ENCODE data around the gene ZNF774.
A peak's percentile ranks its signal among the peaks of the same experiment; 100 is the strongest.
"Not testable (repeated sequence)": the region's sequence is repeated elsewhere in the genome, so short reads cannot be mapped to it uniquely, and the experiment has no call there.

ZNF774 gene

GRCh38 chr15:90388462-90389380 is 36.6 kb downstream of the ZNF774 start:
- peak; percentile 32 for DNase-seq (ENCODE audit: low read depth)

DNA sequence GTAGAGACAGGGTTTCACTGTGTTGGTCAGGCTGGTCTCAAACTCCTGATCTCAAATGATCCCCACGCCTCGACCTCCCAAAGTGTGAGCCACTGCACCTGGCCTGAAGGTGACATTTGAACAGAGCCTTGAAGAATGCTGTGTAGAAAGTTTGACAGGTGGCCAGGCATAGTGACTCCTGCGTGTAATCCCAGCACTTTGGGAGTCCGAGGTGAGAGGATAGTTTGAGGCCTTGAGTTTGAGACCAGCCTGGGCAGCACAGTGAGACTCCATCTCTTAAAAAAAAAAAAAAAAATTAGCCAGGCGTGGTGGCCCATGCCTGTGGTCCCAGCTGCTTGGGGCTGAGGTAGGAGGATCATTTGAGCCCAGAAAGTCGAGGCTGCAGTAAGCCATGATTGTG is 37.4 kb downstream of the ZNF774 start:
- no peak for DNase-seq (ENCODE audit: low read depth)

GRCh38 chr15:90393040-90393439 is 41.0 kb downstream of the ZNF774 start:
- DNase-seq (ENCODE audit: low read depth): no peak

- DNase-seq (ENCODE audit: low read depth): no peak
These were observed 42.0 kb downstream of the ZNF774 start for GRCh38 chr15:90394074-90394473.

DNA sequence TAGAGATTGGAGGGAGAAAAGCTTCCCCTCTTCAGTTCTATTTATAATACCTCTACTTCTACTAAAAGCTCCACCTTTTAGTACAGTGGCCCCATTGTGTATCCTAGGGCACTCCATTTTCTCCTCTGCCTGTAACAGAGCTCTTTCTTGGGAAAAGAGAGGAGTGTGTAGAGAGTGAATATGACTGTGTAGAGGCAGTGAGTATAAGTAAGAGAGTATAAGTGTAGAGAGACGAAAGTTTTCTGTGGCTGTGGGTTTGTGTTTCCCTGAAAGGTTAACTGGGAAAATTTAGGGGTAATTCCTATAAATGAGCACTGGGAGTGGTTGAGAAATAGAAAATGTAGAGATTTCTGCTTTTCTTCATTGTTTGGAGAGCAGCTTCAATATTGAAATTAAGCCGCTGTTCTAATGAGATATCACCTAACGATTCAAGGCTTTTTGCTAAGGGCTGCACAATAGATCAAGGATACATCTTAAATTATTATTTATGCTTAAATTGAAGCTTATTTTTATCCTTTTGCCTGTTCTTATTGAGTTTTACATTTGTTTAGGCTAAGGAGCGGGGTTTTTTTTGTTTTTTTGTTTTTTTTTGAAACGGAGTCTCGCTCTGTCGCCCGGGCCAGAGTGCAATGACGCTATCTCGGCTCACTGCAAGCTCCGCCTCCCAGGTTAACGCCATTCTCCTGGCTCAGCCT is 42.8 kb downstream of the ZNF774 start:
- DNase-seq (ENCODE audit: low read depth): no peak

DNA sequence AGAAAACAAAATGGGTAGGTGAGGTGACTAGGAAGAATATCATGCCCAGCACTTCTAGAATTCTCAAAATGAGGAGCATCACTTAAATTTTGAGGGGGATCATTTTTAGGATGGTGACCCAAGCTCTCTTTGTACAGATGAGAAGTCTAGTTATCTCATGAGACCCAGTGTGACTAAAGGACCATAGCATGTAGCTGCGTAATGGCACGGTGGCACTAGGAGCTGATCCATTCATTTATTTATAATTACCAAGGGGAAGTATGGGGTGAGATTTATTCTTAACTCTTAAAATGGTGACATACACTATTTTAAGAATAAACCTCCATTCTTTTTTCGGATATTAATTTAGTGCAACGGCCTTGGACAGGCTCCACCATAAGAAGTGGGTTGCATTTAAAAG is 44.2 kb downstream of the ZNF774 start:
- DNase-seq (ENCODE audit: low read depth): no peak

GRCh38 chr15:90400005-90400758 is 48.1 kb downstream of the ZNF774 start:
- no peak for DNase-seq (ENCODE audit: low read depth)

DNA sequence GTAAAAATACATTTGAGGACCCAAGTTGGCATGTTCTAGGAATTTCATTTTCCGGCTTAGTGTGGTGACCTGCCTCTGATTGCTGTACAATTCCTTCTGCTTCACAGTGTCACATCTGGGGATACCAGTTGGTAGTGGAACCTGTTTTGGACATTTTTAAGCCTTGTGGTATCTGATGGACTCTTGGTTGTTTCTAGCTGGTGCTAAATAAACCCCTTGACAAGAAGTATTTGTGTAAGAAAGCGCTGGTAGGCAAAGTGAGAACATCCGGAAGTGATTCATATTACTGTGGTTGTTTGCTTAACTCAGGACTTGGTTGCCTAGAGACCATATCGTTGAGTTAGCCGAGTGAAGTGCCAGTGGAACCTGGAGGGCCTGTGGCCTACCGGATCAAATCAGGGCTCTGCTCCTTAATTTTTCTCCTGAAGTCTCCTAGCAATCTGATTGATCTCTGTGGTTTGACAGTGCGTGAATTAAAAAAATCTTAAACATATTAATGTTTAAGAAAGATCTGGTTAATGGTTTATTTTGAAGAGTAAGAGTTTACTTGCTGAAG is 48.8 kb downstream of the ZNF774 start:
- DNase-seq (ENCODE audit: low read depth): peak; percentile 55

- DNase-seq (ENCODE audit: low read depth): no peak
These were observed 49.4 kb downstream of the ZNF774 start for GRCh38 chr15:90401495-90401894.

DNA sequence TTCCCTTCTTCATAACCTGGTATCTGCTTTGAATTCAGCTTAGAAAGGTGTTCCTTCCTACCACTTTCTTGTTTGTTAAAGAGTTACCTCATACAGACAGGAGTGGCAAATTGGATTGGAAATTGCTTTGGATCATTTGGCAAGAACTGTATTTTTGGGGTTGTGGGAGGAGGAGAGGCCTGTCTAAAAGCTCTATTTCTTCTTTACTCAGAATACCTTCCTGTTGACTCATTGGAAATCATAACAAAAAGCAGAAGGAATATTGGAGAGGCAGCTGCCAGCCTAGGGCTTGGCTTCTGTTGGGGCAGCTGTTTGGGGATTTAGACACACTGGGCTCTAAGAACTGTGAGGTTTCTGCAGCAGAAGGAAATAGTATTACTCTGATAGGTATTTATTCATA is 50.1 kb downstream of the ZNF774 start:
- DNase-seq (ENCODE audit: low read depth): no peak

DNA sequence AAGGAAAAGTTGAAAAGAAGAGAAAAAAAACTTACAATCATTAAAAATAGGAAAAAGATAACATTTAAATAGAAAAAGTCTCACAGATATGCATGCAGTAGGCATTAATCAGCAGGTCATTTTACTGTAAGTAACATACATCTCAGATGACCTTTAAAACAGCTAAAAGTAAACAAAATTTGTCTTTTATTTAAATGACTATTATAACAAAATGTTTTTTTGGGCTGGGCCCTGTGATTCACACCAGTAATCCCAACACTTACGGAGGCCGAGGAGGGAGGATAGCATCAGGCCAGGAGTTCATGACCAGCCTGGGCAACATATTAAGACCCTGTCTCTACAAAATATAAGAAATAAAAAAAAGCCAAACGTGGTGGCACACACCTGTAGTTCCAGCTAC is 50.7 kb downstream of the ZNF774 start:
- DNase-seq (ENCODE audit: low read depth): no peak

GRCh38 chr15:90405055-90405607 is 53.0 kb downstream of the ZNF774 start:
- DNase-seq (ENCODE audit: low read depth): no peak

- DNase-seq (ENCODE audit: low read depth): no peak
These were observed 55.3 kb downstream of the ZNF774 start for GRCh38 chr15:90407336-90407735.

- no peak for DNase-seq (ENCODE audit: low read depth)
These were observed 55.8 kb downstream of the ZNF774 start for GRCh38 chr15:90407871-90408317.

GRCh38 chr15:90408657-90409056 is 56.6 kb downstream of the ZNF774 start:
- no peak for DNase-seq (ENCODE audit: low read depth)

GRCh38 chr15:90409587-90409986 is 57.5 kb downstream of the ZNF774 start:
- not testable (repeated sequence) for DNase-seq (ENCODE audit: low read depth)

GRCh38 chr15:90410316-90410715 is 58.2 kb downstream of the ZNF774 start:
- DNase-seq (ENCODE audit: low read depth): not testable (repeated sequence)

- DNase-seq (ENCODE audit: low read depth): no peak
These were observed 59.1 kb downstream of the ZNF774 start for GRCh38 chr15:90411176-90411575.
